Measurements from ENCODE around the gene GABBR2.
"Not testable (repeated sequence)": the region's sequence is repeated elsewhere in the genome, so short reads cannot be mapped to it uniquely, and the experiment has no call there.

The GABBR2 gene

GRCh38 chr9:98591696-98592095 lies 117.0 kb downstream of the GABBR2 start:
- no peak for DNase-seq

GRCh38 chr9:98590101-98590500 lies 118.6 kb downstream of the GABBR2 start:
- no peak for DNase-seq

GRCh38 chr9:98589102-98589501 lies 119.6 kb downstream of the GABBR2 start:
- DNase-seq = no peak

GRCh38 chr9:98584853-98585438 lies 123.8 kb downstream of the GABBR2 start:
- DNase-seq = not testable (repeated sequence)

DNA sequence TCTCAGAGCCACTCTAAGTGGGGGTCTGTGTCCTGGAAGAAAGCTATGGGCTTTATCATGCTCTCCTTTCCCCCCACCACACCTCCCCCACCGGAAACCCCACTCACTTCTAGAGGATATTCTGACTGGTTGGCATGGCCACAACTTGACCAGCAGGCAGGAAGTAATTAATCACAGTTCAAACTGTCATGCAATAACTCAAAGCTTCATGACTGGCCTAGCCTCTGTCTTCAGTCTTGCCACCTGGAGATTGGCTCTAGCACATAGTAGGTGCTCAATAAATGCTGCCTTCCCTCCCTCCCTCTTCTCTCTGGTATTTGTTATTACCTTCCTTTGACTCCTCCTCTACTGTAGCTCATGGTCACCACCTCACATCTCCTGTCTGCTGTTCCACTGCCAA lies 124.7 kb downstream of the GABBR2 start:
- DNase-seq = no peak

- no peak for DNase-seq
Measured at GRCh38 chr9:98583417-98583816, 125.3 kb downstream of the GABBR2 start.

DNA sequence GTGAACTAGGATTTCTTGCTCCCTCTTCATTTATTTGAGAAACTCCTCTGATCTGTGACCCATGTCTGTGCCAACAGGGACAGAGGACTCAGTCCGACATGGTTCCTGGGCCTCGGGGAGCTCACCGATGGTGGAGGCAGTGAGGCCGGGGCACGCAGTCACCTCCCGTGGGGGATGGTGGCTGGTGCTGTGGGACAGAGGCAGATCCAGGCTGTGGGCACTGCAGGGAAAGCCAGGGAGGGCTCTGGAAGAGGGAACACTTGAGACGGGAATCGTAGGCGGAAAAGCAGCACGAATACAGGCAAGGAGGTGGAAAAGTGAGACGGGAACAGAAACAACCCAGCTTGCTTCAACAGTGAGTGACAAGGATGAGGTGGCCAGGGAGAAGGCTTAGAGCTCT lies 127.8 kb downstream of the GABBR2 start:
- no peak for DNase-seq

GRCh38 chr9:98579700-98580099 lies 129.0 kb downstream of the GABBR2 start:
- DNase-seq = no peak

DNA sequence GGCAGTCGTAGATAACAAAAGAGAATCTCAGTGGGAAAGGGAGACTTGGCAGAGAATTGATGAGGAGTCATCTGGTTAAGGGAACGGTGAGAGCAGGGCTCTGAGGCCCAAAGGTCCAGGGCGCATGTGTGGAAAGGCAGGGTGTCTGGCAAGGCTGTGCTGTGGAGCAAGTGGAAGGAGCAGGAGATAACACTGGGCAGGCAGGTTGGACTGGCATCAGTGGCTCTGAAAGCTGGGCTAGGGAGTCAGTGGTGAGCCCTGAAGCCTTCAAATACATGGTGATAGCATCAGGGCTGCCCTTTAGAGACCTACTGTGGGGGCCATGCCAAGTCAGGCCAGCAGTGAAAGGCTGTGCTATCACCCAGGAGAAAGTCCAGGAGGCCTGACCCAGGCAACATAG lies 131.3 kb downstream of the GABBR2 start:
- DNase-seq = no peak

DNA sequence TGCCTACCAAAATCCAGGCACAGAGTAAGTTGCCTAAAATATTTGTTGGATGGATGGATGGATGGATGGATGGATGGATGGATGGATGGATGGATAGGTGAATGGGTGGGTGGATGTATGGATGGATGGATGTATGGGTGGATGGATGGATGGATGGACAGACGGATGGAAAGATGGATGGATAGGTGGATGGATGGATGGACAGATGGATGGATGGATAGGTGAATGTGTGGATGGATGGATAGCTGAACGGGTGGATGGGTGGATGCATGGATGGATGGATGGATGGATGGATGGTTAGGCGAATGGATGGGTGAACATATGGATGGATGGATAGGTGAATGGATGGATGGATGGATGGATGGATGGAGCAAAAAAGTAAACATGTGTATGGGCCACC lies 131.9 kb downstream of the GABBR2 start:
- DNase-seq = no peak

DNA sequence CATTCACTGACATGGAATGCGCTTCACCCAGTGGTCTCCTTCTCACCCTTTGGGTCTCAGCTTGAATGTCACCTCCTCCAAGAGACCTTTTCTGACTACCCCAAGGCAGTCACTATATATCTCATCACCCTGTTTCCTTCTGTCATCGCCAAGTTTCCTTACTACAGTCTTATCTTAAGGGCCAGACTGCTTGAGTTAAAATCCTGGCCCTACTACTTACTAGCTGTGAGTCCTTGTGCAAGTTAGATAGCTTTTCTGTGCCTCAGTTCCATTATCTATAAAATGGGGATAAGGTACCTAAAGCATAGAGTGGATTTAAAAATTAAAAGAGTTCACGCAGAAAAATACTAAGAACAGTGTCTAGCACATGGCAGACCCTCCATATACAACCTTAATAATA lies 132.4 kb downstream of the GABBR2 start:
- no peak for DNase-seq

DNA sequence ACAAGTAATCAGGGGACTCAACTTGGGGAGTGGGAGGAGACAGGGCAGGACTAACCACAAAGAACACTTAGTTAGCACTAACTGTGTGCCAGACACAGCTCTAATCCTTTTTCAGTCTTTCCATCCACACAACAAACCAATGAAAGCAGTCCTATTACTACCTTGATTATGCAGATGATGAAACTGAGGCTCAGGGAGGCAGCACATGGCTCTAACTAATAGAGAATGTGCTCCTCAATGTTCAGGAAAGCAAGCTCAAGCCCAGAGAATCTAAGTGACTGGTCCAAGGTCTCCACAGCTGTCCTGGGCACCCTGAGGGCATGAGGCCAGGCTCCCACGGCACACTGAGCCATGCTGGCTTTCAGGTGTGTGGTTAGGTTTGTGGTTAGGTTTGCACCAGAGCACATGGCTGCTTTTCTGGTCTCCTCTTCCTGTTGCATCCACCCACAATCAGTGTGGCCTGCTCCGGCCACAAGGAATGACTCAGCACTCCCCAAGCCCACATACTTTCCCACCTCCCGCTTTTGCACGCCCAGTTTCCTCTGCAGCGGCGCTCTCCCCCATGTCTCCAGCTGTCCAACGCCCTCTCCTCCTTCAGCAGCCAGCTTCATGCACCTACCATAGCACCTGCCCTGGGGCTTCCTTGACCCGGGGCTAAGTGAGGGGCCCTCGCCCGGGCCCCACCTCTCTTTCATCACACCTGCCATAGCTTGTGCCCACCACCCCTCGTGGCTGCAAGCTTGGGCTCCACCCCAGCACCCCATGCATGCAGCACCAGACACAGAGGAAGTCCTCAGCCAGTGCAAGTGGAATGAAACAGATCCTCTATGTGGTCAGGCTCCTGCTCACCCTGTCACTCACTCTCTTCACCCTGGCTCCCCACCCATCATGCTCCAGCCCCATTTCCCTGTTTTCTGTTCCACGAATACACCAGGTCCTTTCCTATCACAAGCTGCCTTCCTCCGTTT lies 133.1 kb downstream of the GABBR2 start:
- no peak for DNase-seq

DNA sequence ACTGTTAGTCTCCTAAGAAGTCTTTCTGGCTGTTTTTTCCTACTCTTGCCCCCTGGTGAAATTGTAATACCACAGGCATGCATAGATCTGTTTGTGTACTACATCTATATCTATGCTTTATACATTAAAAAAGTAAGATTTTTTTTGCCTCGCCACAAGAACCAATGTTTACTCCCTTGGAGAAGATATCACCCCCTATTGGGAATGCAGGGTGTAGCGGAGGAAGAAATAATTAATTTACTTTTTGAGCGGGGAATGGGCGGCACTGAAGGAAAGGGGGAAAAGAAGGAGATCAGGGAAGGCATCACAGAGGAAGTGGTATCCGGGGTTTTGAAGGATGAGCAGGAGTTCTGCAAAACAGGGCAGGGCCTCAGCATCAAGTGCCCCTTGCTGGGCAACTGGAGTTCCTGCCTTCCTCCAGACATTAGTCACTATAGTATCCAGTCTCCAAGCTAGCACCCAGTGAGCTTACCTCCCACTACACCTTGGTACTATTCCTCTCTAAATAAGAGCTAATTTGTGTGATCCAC lies 134.9 kb downstream of the GABBR2 start:
- DNase-seq = no peak

GRCh38 chr9:98572796-98573195 lies 135.9 kb downstream of the GABBR2 start:
- no peak for DNase-seq

DNA sequence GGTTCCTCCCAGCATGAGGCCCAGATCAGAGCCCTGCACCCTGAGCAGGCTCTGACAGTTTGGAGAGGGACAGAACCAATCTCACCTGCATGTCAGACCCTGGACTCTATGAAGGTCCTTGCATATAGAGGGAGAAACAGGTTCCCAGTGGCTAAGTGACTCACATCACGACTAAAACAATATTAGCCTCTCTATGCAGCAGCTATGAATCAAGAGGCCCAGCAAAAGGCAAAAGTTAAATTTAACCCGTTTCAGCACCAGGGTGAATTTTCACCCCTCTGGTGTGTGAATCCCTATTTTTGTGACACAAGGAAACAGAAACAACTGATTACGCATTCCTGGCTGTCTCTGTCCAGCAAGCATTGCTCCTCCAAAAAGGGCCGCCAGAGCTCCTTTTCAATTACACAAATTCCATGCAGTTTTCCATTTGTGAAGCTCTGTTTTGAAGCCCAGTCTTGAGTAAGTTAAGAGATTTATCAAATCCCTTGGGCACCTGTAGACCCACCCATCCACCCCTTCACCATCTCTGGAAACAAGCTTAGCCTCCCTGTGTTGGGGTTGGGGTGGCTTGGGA lies 136.6 kb downstream of the GABBR2 start:
- DNase-seq = no peak

DNA sequence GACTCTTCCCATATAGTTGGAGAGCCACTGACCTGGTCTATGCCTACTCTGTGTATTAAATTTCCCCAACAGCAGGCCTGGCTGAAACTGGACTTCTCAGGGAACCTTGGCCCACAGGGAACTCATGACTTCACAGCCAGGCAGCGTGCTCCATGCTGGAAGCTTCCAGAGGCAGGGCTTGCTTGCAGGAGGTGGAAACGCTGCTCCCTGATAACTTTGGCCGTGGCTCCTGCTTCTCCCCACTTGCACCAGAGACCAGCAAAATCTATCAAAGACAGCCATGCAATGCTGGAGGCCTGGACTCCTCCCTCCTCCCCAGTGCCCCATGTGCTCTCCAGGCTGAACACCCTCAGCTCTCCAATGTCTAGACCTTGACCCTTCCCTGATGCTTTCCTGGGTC lies 137.1 kb downstream of the GABBR2 start:
- DNase-seq = no peak

DNA sequence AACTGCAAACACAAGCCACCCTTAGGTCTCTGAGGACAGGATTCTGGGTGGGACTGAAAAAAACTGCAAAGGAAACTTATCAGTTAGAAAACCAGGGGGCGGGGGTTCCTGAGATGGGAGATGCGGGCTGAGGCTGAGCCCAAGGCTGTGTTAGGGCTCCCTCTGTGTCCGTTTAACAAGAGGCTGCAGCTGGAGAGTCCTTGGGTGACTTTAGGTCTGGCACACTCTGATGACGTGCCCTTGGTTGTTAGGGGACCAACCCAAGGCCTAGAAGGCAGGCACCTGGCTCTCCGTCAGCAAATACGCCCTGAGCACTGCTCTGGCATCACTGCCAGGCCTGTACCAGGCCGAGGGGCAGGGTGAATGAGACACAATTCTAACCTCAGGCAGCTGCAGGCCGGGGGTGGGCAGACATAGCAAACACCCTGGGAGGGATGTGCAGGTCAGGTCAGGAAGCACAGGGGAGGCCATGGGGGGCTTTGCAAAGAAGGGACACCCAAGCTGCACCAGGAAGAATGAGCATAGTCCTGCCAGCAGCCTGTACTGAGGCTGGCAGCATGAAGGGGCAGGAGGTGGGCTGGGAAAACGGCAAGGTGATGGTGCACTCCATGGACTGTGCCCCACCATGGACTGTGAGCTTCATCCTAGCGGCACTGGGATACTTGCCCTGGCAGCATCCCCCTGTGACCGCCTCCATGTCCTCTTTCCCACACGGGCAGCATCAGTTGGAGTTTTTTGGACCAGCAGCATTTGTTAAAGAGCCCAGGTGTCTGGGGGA lies 137.9 kb downstream of the GABBR2 start:
- DNase-seq = no peak

DNA sequence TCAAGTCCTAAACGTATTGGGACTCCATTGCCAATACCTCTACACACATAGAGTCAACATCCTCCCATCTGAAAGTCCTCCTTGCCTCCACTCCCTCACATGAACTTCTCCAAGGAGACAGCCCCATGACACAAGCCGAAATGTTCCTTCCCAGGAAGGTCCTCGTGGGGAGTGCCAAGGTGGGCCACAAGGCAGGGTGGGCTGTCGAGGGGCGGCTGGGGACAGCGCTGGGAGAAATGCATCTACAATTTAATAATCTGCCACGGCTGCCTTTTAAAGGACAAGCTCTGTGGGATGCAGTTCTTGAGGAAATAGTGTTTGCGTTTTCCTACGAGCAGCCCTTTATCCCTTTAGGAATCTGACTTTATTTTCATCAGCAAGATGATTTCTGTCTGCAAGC lies 138.7 kb downstream of the GABBR2 start:
- no peak for DNase-seq

- no peak for DNase-seq
Measured at GRCh38 chr9:98569491-98569890, 139.2 kb downstream of the GABBR2 start.

DNA sequence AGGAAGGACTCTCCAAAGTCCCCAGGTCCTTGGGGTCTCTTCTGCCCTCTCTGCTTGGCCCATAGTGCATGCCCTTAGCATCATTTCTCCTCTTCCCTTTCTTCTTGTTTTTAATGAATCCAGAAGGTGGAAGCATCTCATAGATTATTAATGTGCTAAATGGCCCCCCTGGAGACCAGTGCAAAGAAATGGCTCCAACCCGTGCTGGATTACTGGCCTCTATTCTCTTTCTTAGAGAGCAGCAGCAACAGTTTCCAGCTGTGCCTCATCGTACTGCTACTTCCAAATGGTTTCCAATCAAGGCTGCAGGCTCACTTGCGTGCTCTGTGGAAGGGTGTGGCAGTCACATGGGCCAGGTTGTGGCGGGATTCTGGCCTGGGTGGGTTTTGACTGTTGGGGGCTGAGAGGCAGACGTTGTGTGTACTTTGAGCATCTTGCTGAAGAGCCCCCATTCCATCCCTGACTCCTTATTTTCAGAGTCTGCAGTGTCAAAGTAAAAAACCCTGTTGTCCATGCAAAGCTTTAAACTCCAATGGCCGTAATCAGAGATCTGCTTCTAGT lies 139.7 kb downstream of the GABBR2 start:
- DNase-seq = no peak

GRCh38 chr9:98568234-98568908 lies 140.4 kb downstream of the GABBR2 start:
- DNase-seq = no peak
